Activated naive CD4-positive, alpha-beta T cell treated with anti-CD3 and anti-CD28 coated beads, Interleukin-2, amount 50 U/mL, for 24 hours (primary cell): ENCODE measurements around the gene IZUMO4.

Experiments
- H3K27ac Mint-ChIP-seq: one replicate; pipeline ENCODE4 v1.8.0; 2021; ENCODE audit warnings: mild to moderate bottlenecking, mixed read lengths
- H3K27me3 Mint-ChIP-seq: one replicate; pipeline ENCODE4 v1.8.0; 2021; ENCODE audit warnings: mixed read lengths
- H3K36me3 Mint-ChIP-seq: one replicate; pipeline ENCODE4 v1.8.0; 2021; ENCODE audit warnings: mixed read lengths
- H3K4me1 Mint-ChIP-seq: one replicate; pipeline ENCODE4 v1.8.0; 2021; ENCODE audit warnings: mixed read lengths
- H3K4me3 Mint-ChIP-seq: one replicate; pipeline ENCODE4 v1.8.0; 2021; ENCODE audit warnings: mild to moderate bottlenecking, mixed read lengths
- H3K9me3 Mint-ChIP-seq: one replicate; pipeline ENCODE4 v1.8.0; 2021; ENCODE audit warnings: mixed read lengths

The IZUMO4 gene

GRCh38 chr19:2055931-2056836 lies 40.5 kb upstream of the IZUMO4 start:
- H3K4me1 Mint-ChIP-seq = peaks cover 55% of the 10 kb centered on the region
- H3K27ac Mint-ChIP-seq = peak overlapping the region; percentile 89

GRCh38 chr19:2056837-2057192 lies 39.9 kb upstream of the IZUMO4 start:
- Mint-ChIP-seq H3K4me1 (peaks cover 52% of the 10 kb centered on the region), H3K4me3 (no peak overlapping the region), H3K27ac (peak overlapping the region; percentile 87), H3K9me3 (no peaks in the 10 kb centered on the region), H3K36me3 (no peaks in the 10 kb centered on the region), H3K27me3 (no peaks in the 10 kb centered on the region)

More at GRCh38 chr19:2055931-2056836, 40.5 kb upstream of the IZUMO4 start:
- Mint-ChIP-seq H3K36me3 (no peaks in the 10 kb centered on the region), H3K4me3 (peak overlapping the region; percentile 60), H3K9me3 (no peaks in the 10 kb centered on the region), H3K27me3 (no peaks in the 10 kb centered on the region)

- no peaks in the 10 kb centered on the region for H3K9me3 Mint-ChIP-seq
- no peak overlapping the region for H3K4me3 Mint-ChIP-seq
- no peaks in the 10 kb centered on the region for H3K36me3 Mint-ChIP-seq
- H3K27ac Mint-ChIP-seq = peak overlapping the region; percentile 87
- no peaks in the 10 kb centered on the region for H3K27me3 Mint-ChIP-seq
- peaks cover 55% of the 10 kb centered on the region for H3K4me1 Mint-ChIP-seq
Measured at GRCh38 chr19:2057484-2058469, 38.9 kb upstream of the IZUMO4 start.

GRCh38 chr19:2058570-2059421 lies 37.9 kb upstream of the IZUMO4 start:
- H3K4me3 Mint-ChIP-seq = peak overlapping the region; percentile 11
- H3K27ac Mint-ChIP-seq = peak overlapping the region; percentile 65
- H3K4me1 Mint-ChIP-seq = peaks cover 59% of the 10 kb centered on the region
- no peaks in the 10 kb centered on the region for H3K27me3 Mint-ChIP-seq
- H3K9me3 Mint-ChIP-seq = no peaks in the 10 kb centered on the region
- no peaks in the 10 kb centered on the region for H3K36me3 Mint-ChIP-seq

DNA sequence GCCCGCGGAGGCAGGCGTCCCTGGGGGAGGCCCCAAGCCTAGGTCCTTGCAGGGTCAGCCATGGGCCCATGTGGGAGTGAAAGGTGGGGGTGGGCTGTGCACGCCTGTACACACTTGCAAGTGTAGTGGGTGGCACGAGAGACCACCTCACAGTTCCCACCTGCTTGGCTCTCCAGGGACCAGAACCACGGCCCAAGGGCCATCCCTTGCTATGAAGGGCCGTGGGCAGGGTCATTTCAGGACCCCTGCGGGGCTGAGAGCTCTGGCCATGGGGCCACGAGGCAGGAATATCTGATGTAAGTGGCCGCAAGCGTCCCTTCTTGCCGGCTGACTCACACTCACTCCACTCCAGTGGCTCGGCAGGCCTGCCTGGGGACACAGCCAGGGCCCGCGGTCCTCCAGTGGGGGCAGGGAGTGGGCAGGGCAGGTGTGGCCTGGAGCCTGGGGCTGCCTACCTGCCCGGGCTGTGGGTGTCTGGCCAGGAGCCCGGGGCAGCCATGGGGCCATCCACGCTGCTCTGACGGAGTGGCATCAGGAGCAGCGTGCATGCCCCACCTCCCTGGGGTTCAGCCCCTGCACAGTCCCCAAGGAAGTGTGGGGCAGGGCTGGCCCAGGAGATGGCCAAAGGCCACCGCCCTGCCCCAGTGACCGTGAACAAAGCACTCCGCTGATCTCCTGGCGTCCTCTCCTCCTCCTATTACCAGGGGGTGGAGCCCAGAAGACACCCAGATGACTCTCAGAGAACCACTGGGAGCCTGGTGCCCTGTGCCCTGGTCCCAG lies 37.1 kb upstream of the IZUMO4 start:
- H3K4me1 Mint-ChIP-seq = peaks cover 59% of the 10 kb centered on the region
- H3K27ac Mint-ChIP-seq = peak overlapping the region; percentile 98
- no peaks in the 10 kb centered on the region for H3K36me3 Mint-ChIP-seq
- no peaks in the 10 kb centered on the region for H3K9me3 Mint-ChIP-seq
- peak overlapping the region; percentile 89 for H3K4me3 Mint-ChIP-seq
- no peaks in the 10 kb centered on the region for H3K27me3 Mint-ChIP-seq

DNA sequence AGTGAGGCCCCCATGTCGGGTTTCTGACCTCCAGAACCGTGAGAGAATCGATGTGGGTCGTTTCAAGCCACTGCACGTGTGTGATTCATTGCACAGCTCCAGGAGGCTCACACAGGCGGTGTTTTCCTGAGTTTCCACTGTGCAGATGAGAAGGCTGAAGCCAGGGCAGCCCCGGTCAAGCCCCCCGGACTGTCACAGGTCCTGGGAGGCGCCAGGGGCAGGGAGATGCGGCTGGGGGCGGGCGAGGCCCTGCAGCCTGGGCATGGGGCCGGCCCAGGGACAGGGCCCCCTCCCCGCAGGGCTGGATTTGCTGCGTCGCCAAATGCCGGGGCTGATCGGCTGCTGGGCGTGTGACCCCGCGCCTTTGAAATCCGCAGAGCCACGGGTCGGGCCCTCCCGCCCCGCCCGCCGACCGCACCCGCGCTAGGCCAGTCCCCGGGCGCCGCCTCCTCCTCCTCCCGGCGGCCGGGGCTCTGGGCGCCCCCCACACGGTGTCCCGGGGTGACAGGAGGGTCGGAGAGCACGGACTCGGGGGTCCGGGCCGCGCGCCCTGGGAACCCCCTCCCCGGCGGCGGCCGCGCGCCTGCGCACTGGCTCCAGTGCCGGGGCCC lies 35.7 kb upstream of the IZUMO4 start:
- H3K4me1 Mint-ChIP-seq = peaks cover 48% of the 10 kb centered on the region
- no peaks in the 10 kb centered on the region for H3K27me3 Mint-ChIP-seq
- H3K36me3 Mint-ChIP-seq = no peaks in the 10 kb centered on the region
- peak overlapping the region; percentile 98 for H3K27ac Mint-ChIP-seq
- H3K4me3 Mint-ChIP-seq = peak overlapping the region; percentile 90
- no peaks in the 10 kb centered on the region for H3K9me3 Mint-ChIP-seq

GRCh38 chr19:2061495-2062388 lies 35.0 kb upstream of the IZUMO4 start:
- Mint-ChIP-seq H3K4me3 (peak overlapping the region; percentile 90), H3K27me3 (no peaks in the 10 kb centered on the region), H3K4me1 (peaks cover 44% of the 10 kb centered on the region), H3K27ac (peak overlapping the region; percentile 94), H3K36me3 (no peaks in the 10 kb centered on the region), H3K9me3 (no peaks in the 10 kb centered on the region)

DNA sequence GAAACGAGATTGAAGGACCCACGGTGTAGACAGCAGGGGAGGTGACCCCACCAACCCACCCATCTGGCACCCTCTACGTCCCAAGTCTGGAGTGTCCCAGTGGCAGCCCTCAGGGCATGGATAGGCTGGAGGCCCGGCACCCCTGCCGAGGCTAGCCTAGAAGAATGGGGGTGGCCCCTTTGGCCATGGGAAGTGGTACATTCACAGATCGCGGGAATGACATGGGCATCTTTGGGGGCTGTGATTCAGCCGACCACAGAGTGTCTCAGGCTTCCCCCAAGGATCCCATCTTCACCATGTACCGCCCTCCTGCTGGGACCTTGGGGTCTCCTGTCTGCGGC lies 34.4 kb upstream of the IZUMO4 start:
- H3K36me3 Mint-ChIP-seq = no peaks in the 10 kb centered on the region
- no peaks in the 10 kb centered on the region for H3K9me3 Mint-ChIP-seq
- peak overlapping the region; percentile 90 for H3K4me3 Mint-ChIP-seq
- H3K27me3 Mint-ChIP-seq = no peaks in the 10 kb centered on the region
- peaks cover 37% of the 10 kb centered on the region for H3K4me1 Mint-ChIP-seq
- H3K27ac Mint-ChIP-seq = peak overlapping the region; percentile 17

GRCh38 chr19:2062770-2063169 lies 33.9 kb upstream of the IZUMO4 start:
- Mint-ChIP-seq H3K27me3 (no peaks in the 10 kb centered on the region), H3K27ac (peak overlapping the region; percentile 17), H3K4me1 (peaks cover 37% of the 10 kb centered on the region), H3K36me3 (no peaks in the 10 kb centered on the region), H3K9me3 (no peaks in the 10 kb centered on the region), H3K4me3 (peak overlapping the region; percentile 90)

DNA sequence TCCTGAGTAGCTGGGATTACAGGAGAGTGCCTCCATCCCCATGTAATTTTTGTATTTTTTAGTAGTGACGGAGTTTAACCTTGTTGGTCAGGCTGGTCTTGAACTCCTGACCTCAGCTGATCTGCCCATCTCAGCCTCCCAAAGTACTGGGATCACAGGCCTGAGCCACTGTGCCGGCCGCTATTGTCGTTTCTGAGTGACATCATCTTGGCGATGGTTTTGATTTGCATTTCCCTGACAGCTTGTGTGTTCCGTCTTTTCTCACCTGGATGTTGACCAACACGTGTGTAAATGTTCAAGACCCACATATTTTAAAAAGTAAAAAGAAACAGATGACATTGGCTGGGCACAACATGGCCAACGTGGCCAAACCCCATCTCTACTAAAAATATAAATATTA lies 32.9 kb upstream of the IZUMO4 start:
- Mint-ChIP-seq H3K4me1 (peaks cover 31% of the 10 kb centered on the region), H3K27ac (peak overlapping the region; percentile 46), H3K27me3 (no peaks in the 10 kb centered on the region), H3K4me3 (no peak overlapping the region), H3K9me3 (no peaks in the 10 kb centered on the region), H3K36me3 (no peaks in the 10 kb centered on the region)

- no peaks in the 10 kb centered on the region for H3K9me3 Mint-ChIP-seq
- H3K4me3 Mint-ChIP-seq = no peak overlapping the region
- H3K4me1 Mint-ChIP-seq = peaks cover 27% of the 10 kb centered on the region
- H3K27me3 Mint-ChIP-seq = no peaks in the 10 kb centered on the region
- H3K36me3 Mint-ChIP-seq = no peaks in the 10 kb centered on the region
- H3K27ac Mint-ChIP-seq = no peak overlapping the region
Measured at GRCh38 chr19:2064395-2064787, 32.3 kb upstream of the IZUMO4 start.

DNA sequence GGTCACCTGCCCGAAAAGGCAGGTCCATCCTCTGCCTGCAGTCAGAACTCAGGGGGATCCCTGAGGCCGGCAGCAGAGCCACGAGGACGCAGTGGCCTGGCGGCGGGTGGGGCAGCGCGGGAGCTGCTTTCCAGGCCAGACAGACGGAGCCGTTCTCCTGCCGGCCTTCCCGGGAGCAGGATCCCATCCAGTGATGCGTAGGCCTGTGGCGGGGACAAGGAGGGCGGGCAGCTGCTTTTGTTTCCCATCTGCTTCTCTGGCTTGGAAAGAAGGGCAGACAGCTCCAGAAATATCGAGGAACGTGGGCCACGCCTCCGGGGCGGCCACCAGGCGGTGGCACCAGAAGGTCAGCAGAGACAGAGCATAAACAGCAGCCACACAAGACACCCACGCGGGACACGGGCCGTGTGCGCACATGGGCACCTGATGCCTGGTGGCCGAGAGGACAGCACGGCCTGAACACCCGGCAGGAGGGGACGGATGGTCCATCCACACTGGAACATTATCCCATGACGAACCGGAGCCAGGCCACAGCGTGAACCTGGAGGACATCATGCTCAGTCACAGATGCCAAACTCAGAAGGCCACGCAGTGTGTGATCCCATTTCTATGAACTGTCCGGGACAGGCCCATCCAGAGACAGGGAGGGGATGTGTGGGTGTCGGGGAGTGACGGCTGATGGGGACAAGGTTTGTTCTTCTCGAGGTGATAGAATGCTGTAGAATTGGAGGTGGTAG lies 31.8 kb upstream of the IZUMO4 start:
- Mint-ChIP-seq H3K36me3 (no peaks in the 10 kb centered on the region), H3K4me1 (peaks cover 30% of the 10 kb centered on the region), H3K9me3 (no peaks in the 10 kb centered on the region), H3K27me3 (no peaks in the 10 kb centered on the region), H3K27ac (no peak overlapping the region), H3K4me3 (no peak overlapping the region)

DNA sequence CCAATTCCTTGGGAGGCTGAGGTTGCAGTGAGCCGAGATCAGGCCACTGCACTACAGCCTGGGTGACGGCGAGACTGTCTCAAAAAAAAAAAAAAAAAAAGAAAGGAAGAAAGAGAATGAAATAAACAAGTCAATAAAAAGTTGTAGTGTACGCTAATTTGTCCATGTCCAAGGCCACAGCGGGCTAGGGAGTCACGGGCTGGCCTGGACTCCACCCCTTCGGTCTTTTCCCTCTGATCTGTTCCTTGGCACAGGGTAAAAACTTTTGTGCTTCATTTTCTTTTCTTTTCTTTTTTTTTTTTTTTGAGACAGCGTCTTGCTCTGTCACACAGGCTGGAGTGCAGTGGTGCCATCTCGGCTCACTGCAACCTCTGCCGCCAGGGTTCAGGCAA lies 26.3 kb upstream of the IZUMO4 start:
- Mint-ChIP-seq H3K36me3 (peaks cover 8% of the 10 kb centered on the region), H3K27ac (no peak overlapping the region), H3K4me3 (peak overlapping the region; percentile 15), H3K9me3 (no peaks in the 10 kb centered on the region), H3K27me3 (no peaks in the 10 kb centered on the region), H3K4me1 (peaks cover 21% of the 10 kb centered on the region)
